HEK293 (cell line): ENCODE results near the gene CYB5R2.

ENCODE experiments used
- ELK4 ChIP-seq: IDR thresholded peaks from 2 replicates; pipeline ENCODE4 v1.6.1; 2011; ENCODE audit warnings: mild to moderate bottlenecking, low read depth, low read length, borderline replicate concordance
- FEZF1 ChIP-seq: fragments of 450-650 bp; formaldehyde crosslinking; IDR thresholded peaks from 2 replicates; pipeline ENCODE4 v1.5.1; 2016; ENCODE audit warnings: missing biosample characterization, missing genetic modification characterization
- GLI2 ChIP-seq: fragments of 450-650 bp; formaldehyde crosslinking; IDR thresholded peaks from 2 replicates; pipeline ENCODE4; 2017; ENCODE audit warnings: missing biosample characterization, missing genetic modification characterization, low read depth, borderline replicate concordance
- IKZF3 ChIP-seq: fragments of 450-650 bp; IDR thresholded peaks from 2 replicates; pipeline ENCODE4 v1.5.0; 2018; ENCODE audit warnings: missing biosample characterization, mild to moderate bottlenecking, missing genetic modification characterization, moderate library complexity
- KLF16 ChIP-seq: fragments of 450-650 bp; formaldehyde crosslinking; IDR thresholded peaks from 2 replicates; pipeline ENCODE4 v1.5.1; 2017; ENCODE audit warnings: missing biosample characterization, missing genetic modification characterization
- OVOL3 ChIP-seq: fragments of 450-650 bp; formaldehyde crosslinking; IDR thresholded peaks from 2 replicates; pipeline ENCODE4 v1.5.1; 2016; ENCODE audit warnings: missing biosample characterization, missing genetic modification characterization
- SETDB1 ChIP-seq: IDR thresholded peaks from one replicate; pipeline ENCODE4 v1.6.1; 2017; ENCODE audit warnings: mild to moderate bottlenecking, low read length, moderate library complexity, mixed read lengths; ENCODE audit not compliant: insufficient read length
- TCF7L2 ChIP-seq: IDR thresholded peaks from 2 replicates; pipeline ENCODE4 v1.6.1; 2011; ENCODE audit warnings: low read depth, mild to moderate bottlenecking, inconsistent platforms, low read length, moderate library complexity, borderline replicate concordance
- TRIM28 ChIP-seq: IDR thresholded peaks from 2 replicates; pipeline ENCODE4 v1.6.1; 2011; ENCODE audit warnings: low read length, control low read depth, borderline replicate concordance
- ZBTB1 ChIP-seq: fragments of 450-650 bp; formaldehyde crosslinking; IDR thresholded peaks from 2 replicates; pipeline ENCODE4 v1.5.1; 2016; ENCODE audit warnings: missing biosample characterization, missing genetic modification characterization
- ZEB2 ChIP-seq: fragments of 450-650 bp; formaldehyde crosslinking; IDR thresholded peaks from 2 replicates; pipeline ENCODE4 v1.5.1; 2016; ENCODE audit warnings: missing biosample characterization, missing genetic modification characterization
- ZFP69B ChIP-seq: fragments of 450-650 bp; formaldehyde crosslinking; IDR thresholded peaks from 2 replicates; pipeline ENCODE4 v1.5.1; 2016; ENCODE audit warnings: missing biosample characterization, missing genetic modification characterization
- ZNF10 ChIP-seq: fragments of 450-650 bp; formaldehyde crosslinking; IDR thresholded peaks from 2 replicates; pipeline ENCODE4 v1.5.1; 2017; ENCODE audit warnings: missing biosample characterization, missing genetic modification characterization
- ZNF184 ChIP-seq: fragments of 450-650 bp; IDR thresholded peaks from 2 replicates; pipeline ENCODE4 v1.5.1; 2018; ENCODE audit warnings: missing biosample characterization, mild to moderate bottlenecking, missing genetic modification characterization
- ZNF362 ChIP-seq: fragments of 450-650 bp; formaldehyde crosslinking; IDR thresholded peaks from 2 replicates; pipeline ENCODE4 v1.5.1; 2016; ENCODE audit warnings: missing biosample characterization, missing genetic modification characterization
- ZNF391 ChIP-seq: fragments of 450-650 bp; formaldehyde crosslinking; IDR thresholded peaks from 2 replicates; pipeline ENCODE4 v1.5.1; 2016; ENCODE audit warnings: low read depth, missing biosample characterization, missing genetic modification characterization, borderline replicate concordance
- ZNF488 ChIP-seq: fragments of 450-650 bp; formaldehyde crosslinking; IDR thresholded peaks from 2 replicates; pipeline ENCODE4 v1.5.1; 2016; ENCODE audit warnings: missing biosample characterization, missing genetic modification characterization
- ZNF555 ChIP-seq: fragments of 450-650 bp; formaldehyde crosslinking; conservative IDR thresholded peaks from 2 replicates; pipeline ENCODE4 v1.5.1; 2017; ENCODE audit warnings: missing biosample characterization, mild to moderate bottlenecking, missing genetic modification characterization, inconsistent platforms
- ZNF561 ChIP-seq: fragments of 450-650 bp; IDR thresholded peaks from 2 replicates; pipeline ENCODE4 v1.5.1; 2018; ENCODE audit warnings: missing biosample characterization, missing genetic modification characterization, borderline replicate concordance
- ZNF580 ChIP-seq: fragments of 450-650 bp; formaldehyde crosslinking; IDR thresholded peaks from 2 replicates; pipeline ENCODE4 v1.5.1; 2016; ENCODE audit warnings: missing biosample characterization, missing genetic modification characterization
- ZNF639 ChIP-seq: fragments of 450-650 bp; formaldehyde crosslinking; IDR thresholded peaks from 2 replicates; pipeline ENCODE4 v1.5.1; 2016; ENCODE audit warnings: missing biosample characterization, missing genetic modification characterization
- ZNF654 ChIP-seq: fragments of 450-650 bp; formaldehyde crosslinking; IDR thresholded peaks from 2 replicates; pipeline ENCODE4 v1.5.1; 2016; ENCODE audit warnings: low read depth, missing biosample characterization, missing genetic modification characterization
- ZNF664 ChIP-seq: fragments of 450-650 bp; formaldehyde crosslinking; IDR thresholded peaks from 2 replicates; pipeline ENCODE4 v1.5.1; 2016; ENCODE audit warnings: missing biosample characterization, missing genetic modification characterization
- ZNF843 ChIP-seq: fragments of 450-650 bp; formaldehyde crosslinking; IDR thresholded peaks from 2 replicates; pipeline ENCODE4 v1.5.1; 2016; ENCODE audit warnings: missing biosample characterization, missing genetic modification characterization
- ZSCAN16 ChIP-seq: fragments of 450-650 bp; formaldehyde crosslinking; IDR thresholded peaks from 2 replicates; pipeline ENCODE4 v1.5.1; 2016; ENCODE audit warnings: missing biosample characterization, missing genetic modification characterization
- ZSCAN23 ChIP-seq: fragments of 450-650 bp; formaldehyde crosslinking; IDR thresholded peaks from 2 replicates; pipeline ENCODE4 v1.5.1; 2016; ENCODE audit warnings: missing biosample characterization, missing genetic modification characterization
- ZSCAN30 ChIP-seq: fragments of 450-650 bp; IDR thresholded peaks from 2 replicates; pipeline ENCODE4 v1.5.1; 2018; ENCODE audit warnings: missing biosample characterization, mild to moderate bottlenecking, missing genetic modification characterization, moderate library complexity
- TF ChIP-seq, protein P1 (sequence below): fragments of 450-650 bp; formaldehyde crosslinking; IDR thresholded peaks from 2 replicates; pipeline ENCODE4 v1.5.1; 2016; ENCODE audit warnings: missing biosample characterization, missing genetic modification characterization
- TF ChIP-seq, protein P2 (sequence below): fragments of 450-650 bp; formaldehyde crosslinking; IDR thresholded peaks from 2 replicates; pipeline ENCODE4 v1.5.1; 2017; ENCODE audit warnings: missing biosample characterization, missing genetic modification characterization
- TF ChIP-seq, protein P3 (sequence below): fragments of 450-650 bp; formaldehyde crosslinking; IDR thresholded peaks from 2 replicates; pipeline ENCODE4 v1.5.1; 2017; ENCODE audit warnings: missing biosample characterization, missing genetic modification characterization

The CYB5R2 gene

DNA sequence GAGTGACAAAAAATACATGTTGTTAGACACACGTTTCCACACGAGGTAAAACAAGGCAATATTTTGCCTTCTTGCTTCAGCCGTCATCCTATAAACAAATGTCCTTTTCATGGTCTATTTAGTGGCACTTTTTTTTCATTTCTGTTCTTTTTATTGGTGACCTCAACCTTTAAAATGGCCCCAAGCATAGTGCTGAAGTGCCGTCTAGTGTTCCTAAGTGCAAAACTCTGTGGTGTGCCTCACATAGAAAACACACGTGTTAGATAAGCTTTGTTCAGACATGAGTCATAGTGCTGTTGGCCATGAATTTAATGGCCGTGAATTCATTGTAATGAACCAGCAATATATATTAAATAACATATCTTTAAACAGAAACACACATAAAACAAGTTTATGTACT is 17.3 kb upstream of the CYB5R2 start (continued):
- TF ChIP-seq, protein P1, sequence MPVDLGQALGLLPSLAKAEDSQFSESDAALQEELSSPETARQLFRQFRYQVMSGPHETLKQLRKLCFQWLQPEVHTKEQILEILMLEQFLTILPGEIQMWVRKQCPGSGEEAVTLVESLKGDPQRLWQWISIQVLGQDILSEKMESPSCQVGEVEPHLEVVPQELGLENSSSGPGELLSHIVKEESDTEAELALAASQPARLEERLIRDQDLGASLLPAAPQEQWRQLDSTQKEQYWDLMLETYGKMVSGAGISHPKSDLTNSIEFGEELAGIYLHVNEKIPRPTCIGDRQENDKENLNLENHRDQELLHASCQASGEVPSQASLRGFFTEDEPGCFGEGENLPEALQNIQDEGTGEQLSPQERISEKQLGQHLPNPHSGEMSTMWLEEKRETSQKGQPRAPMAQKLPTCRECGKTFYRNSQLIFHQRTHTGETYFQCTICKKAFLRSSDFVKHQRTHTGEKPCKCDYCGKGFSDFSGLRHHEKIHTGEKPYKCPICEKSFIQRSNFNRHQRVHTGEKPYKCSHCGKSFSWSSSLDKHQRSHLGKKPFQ (tag by site-specific recombination) = no peak
- TF ChIP-seq ZSCAN16 (tag by site-specific recombination) = no peak
- TF ChIP-seq ZEB2 (tag by site-specific recombination) = peak; percentile 67
- peak; percentile 33; the same call in 1 of the 2 replicates for TF ChIP-seq ZNF184 (tag by site-specific recombination)
- TF ChIP-seq KLF16 (tag by site-specific recombination) = 0 out of 2 replicates have a peak, but pooled peaks have one; percentile 26
- TF ChIP-seq ZNF561 (tag by site-specific recombination) = peak; percentile 51; the same call in 1 of the 2 replicates
- TF ChIP-seq, protein P2, sequence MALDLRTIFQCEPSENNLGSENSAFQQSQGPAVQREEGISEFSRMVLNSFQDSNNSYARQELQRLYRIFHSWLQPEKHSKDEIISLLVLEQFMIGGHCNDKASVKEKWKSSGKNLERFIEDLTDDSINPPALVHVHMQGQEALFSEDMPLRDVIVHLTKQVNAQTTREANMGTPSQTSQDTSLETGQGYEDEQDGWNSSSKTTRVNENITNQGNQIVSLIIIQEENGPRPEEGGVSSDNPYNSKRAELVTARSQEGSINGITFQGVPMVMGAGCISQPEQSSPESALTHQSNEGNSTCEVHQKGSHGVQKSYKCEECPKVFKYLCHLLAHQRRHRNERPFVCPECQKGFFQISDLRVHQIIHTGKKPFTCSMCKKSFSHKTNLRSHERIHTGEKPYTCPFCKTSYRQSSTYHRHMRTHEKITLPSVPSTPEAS (tag by site-specific recombination) = no peak
- TF ChIP-seq SETDB1 = peak; percentile 11
- TF ChIP-seq ELK4 = no peak
- TF ChIP-seq ZSCAN30 = peak; percentile 65; the same call in 1 of the 2 replicates
- peak; percentile 64; the same call in 1 of the 2 replicates for TF ChIP-seq TRIM28
- peak; percentile 54 for TF ChIP-seq ZFP69B (tag by site-specific recombination)
- TF ChIP-seq ZSCAN23 (tag by site-specific recombination) = 0 out of 2 replicates have a peak, but pooled peaks have one; percentile 40
- TF ChIP-seq ZBTB1 = 0 out of 2 replicates have a peak, but pooled peaks have one; percentile 19
- peak; percentile 76 for TF ChIP-seq GLI2 (tag by site-specific recombination)
- TF ChIP-seq ZNF654 (tag by site-specific recombination) = peak; percentile 71
- peak; percentile 100 for TF ChIP-seq FEZF1 (tag by site-specific recombination)
- peak; percentile 78; the same call in 1 of the 2 replicates for TF ChIP-seq OVOL3 (tag by site-specific recombination)
- TF ChIP-seq IKZF3 (tag by site-specific recombination) = peak; percentile 34; the same call in 1 of the 2 replicates
- peak; percentile 14; the same call in 1 of the 2 replicates for TF ChIP-seq ZNF555 (tag by site-specific recombination)
- no peak for TF ChIP-seq ZNF488
- TF ChIP-seq ZNF580 (tag by site-specific recombination) = peak; percentile 61
- TF ChIP-seq ZNF843 (tag by site-specific recombination) = peak; percentile 95
- TF ChIP-seq, protein P3, sequence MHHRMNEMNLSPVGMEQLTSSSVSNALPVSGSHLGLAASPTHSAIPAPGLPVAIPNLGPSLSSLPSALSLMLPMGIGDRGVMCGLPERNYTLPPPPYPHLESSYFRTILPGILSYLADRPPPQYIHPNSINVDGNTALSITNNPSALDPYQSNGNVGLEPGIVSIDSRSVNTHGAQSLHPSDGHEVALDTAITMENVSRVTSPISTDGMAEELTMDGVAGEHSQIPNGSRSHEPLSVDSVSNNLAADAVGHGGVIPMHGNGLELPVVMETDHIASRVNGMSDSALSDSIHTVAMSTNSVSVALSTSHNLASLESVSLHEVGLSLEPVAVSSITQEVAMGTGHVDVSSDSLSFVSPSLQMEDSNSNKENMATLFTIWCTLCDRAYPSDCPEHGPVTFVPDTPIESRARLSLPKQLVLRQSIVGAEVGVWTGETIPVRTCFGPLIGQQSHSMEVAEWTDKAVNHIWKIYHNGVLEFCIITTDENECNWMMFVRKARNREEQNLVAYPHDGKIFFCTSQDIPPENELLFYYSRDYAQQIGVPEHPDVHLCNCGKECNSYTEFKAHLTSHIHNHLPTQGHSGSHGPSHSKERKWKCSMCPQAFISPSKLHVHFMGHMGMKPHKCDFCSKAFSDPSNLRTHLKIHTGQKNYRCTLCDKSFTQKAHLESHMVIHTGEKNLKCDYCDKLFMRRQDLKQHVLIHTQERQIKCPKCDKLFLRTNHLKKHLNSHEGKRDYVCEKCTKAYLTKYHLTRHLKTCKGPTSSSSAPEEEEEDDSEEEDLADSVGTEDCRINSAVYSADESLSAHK = peak; percentile 76
- peak; percentile 78 for TF ChIP-seq ZNF639 (tag by site-specific recombination)
- peak; percentile 81 for TF ChIP-seq ZNF362 (tag by site-specific recombination)
- peak; percentile 80; the same call in 1 of the 2 replicates for TF ChIP-seq ZNF391 (tag by site-specific recombination)
- peak; percentile 54; the same call in 1 of the 2 replicates for TF ChIP-seq ZNF10 (tag by site-specific recombination)
- 0 out of 2 replicates have a peak, but pooled peaks have one; percentile 14 for TF ChIP-seq ZNF664 (tag by site-specific recombination)
- TF ChIP-seq TCF7L2 = peak; percentile 43; the same call in 1 of the 2 replicates
